GM12872 (cell line): ENCODE results near the gene CISTR.
A peak's percentile ranks its signal among the peaks of the same experiment; 100 is the strongest.

Experiments
- TF ChIP-seq, protein P1 (sequence below): IDR thresholded peaks from 3 replicates; pipeline ENCODE4 v1.5.1; 2011; ENCODE audit warnings: low read depth, mild to moderate bottlenecking, low read length, moderate library complexity; ENCODE audit not compliant: insufficient read depth

The CISTR gene

DNA sequence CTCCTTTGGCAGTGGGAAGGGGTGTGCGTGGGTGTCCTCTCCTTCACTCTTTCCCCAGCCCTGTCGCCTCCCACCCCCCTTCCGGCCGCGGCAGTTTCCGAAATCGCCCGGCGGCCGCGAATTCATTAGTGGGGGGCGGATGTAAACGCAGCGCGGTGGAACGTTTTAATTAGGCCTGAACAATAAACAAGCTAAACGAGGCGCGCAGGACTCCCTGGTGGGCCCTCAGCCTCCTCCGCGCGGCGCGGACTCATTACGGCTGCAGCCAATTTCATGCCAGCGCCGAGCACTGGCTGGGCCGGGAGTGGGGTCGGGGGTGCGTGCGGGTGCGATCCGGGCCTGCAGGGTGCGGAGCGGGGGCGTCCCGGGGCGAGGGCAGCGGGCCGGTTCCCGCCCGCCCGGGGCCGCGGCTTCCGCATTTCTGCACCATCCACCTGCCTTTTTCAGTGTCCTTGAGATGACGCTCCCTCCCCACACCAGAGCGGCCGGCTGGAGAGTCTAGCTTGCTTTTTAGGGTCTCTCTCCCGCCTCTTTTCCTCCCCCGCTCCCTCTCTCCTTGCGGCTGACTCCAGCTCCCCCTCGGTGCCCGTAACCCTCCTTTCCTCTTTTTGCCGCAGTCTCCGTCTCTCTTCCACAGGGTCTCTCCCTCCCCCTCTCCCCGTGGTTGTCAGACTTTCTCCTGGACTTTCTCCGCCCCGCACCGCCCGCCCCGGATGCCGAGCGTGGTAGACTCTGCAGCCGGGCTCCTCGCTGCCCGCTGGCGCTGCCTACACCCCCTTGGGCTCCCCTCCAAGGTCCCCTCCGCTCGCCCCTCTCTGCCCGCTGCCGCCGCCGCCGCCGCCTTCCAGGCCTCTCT lies at the start of gene CISTR:
Gene CISTR (minus strand): TSS at position 644 of the 856 bp plus-strand sequence.
- TF ChIP-seq, protein P1, sequence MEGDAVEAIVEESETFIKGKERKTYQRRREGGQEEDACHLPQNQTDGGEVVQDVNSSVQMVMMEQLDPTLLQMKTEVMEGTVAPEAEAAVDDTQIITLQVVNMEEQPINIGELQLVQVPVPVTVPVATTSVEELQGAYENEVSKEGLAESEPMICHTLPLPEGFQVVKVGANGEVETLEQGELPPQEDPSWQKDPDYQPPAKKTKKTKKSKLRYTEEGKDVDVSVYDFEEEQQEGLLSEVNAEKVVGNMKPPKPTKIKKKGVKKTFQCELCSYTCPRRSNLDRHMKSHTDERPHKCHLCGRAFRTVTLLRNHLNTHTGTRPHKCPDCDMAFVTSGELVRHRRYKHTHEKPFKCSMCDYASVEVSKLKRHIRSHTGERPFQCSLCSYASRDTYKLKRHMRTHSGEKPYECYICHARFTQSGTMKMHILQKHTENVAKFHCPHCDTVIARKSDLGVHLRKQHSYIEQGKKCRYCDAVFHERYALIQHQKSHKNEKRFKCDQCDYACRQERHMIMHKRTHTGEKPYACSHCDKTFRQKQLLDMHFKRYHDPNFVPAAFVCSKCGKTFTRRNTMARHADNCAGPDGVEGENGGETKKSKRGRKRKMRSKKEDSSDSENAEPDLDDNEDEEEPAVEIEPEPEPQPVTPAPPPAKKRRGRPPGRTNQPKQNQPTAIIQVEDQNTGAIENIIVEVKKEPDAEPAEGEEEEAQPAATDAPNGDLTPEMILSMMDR = no peak

DNA sequence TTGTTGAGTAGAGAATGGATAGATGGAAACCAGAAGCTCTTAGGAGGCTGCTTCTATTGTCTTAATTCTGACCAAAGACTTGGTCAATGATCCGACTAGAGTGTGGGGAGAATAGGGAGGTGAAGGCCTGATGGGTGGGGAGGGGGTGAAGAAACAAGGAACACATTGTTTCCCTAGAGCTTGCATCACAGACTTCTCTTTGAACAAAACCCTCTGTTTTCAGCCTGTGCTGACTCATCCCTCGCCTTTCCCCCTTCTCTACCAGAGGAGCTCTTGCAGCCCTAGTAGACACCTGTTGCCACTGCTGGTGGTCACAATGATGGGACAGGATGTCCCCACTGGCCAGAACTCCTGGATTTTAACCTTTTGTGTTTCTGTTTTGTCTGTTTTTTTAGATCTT lies 46.8 kb upstream of the CISTR start:
- TF ChIP-seq, protein P1 = no peak

DNA sequence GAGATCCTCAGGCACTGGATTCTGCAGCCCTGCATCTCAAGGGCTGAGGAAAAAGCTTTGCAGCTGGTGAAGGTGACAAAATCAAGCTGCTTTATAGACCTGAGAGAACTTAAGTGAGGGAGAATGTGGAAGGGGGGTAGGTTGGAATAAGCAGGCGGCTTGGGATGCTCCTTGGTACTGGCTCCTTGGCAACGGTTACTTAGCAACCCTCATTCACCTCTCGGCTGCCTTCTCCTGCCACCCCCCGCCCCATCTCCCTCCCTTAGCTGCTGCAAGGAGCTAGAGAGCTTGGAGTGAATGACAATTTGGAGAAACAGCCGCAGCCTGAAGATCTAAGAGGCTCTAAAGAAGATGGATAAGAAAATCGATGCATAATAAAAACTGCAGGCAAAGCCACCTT lies 44.1 kb upstream of the CISTR start:
- TF ChIP-seq, protein P1 = no peak

DNA sequence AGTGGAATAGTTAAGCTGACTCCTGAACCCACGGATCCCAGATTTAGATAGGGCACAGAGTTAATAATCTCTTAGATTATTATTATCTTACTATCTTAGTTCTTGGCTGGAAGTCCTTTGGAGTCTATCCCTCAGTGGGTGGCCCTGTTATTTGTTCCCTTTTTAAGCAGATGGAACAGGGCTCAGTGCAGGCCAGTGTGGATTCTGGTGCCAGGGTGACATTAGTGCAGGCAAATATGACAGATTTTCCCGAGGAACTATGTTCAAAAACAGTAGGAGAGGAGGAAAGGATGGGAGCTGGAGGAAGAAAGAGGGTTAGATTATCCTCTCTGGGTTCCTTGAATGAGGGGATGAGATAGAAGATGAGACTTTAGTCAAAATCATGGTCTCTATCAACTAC lies 41.4 kb upstream of the CISTR start:
- TF ChIP-seq, protein P1 = no peak

DNA sequence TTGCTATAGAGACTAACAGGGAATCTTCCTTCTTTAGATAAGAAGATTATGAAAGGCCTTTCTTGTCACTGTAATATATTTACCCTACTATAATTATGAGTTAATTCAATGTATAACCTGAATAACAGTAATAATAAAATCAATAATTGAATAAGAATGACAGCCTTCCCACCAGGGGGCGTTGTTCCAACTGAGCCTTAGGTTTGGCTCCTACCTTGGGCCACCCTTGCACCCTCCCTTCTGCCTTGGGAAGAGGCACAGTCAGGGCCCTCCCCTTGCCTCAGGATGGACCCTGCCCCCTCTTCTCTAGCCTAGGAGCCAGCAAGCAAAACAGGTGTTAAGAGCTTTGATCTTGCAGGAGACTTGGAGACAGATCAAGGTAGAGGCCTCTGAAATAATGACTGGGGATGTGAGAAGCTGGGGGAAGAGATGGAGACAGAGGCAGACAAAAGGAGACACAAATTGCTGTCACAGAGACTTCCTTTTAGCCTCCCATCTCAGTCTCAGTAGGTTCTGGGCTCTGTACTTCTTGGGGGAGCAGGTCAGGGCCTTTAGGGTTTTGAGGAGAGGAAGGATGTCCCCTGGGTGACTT lies 40.1 kb upstream of the CISTR start:
- TF ChIP-seq, protein P1 = peak; percentile 50; the same call in 2 of the 3 replicates

DNA sequence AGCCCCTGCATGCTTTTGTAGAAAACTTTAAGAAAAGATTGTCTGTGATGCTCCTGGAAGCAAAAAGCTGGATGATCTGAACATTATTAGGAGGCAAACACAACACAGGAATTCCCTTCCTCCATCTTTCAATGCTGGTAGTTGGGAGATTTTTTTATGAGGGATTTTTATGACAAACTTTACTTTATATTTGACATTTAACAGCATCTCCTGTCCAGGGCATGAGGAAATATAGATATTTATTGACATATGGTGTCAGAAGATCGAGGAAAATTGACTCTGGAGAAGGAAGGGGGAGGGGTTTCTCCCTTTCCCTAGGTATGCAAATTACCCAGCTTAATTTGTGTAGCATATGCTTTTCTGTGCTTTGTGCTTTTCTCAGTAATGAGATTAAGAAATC lies 37.8 kb upstream of the CISTR start:
- TF ChIP-seq, protein P1 = no peak

DNA sequence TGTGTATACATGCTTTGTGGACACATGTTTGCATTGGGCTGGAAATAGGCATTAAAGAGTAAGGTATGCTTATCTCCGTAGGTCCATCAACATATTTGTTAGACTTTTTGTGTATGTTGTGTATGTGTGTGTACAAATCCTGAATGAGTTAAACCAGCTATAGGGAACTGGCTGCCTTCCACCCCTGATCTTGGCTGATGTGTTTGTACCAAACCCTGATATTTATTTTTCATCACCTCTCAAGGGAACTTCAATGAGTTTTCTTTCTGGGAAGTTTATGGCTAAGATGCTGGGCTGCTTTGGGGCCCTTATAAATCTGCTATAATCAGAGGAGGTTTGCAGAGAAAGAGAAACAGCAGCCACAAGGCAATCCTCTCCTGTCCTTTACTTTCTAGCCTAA lies 37.1 kb upstream of the CISTR start:
- TF ChIP-seq, protein P1 = no peak
